Muscle of back (tissue), 11 donors: Measurements from ENCODE around the gene HEATR5A. TPM values are rescaled to one million over a fixed set of nuclear protein-coding genes. Genes with fewer than 3 reads are reported as not detected.
A peak's percentile ranks its signal among the peaks of the same experiment; 100 is the strongest.
"Not testable (repeated sequence)": the region's sequence is repeated elsewhere in the genome, so short reads cannot be mapped to it uniquely, and the experiment has no call there.

Experiments used
- DNase-seq, 3 donors: peaks; one replicate each; pipeline versions ENCODE4 v3.0.0 to v3.0.0-alpha.2; 2013
- polyA plus RNA-seq, 10 donors: library from polyadenylated mRNA; unstranded; fragments of 120-200 nt; gene quantifications; one replicate each; pipeline ENCODE4 v1.2.1, GENCODE V29; 2013; ENCODE audit not compliant: insufficient read length in 10 of 10

The HEATR5A gene
- polyA plus RNA-seq, 10 donors: 11.3 to 19.3 (median 16.2) TPM

GRCh38 chr14:31336646-31337045 lies 83.7 kb downstream of the HEATR5A start:
- no peak for DNase-seq

GRCh38 chr14:31331395-31331794 lies 89.0 kb downstream of the HEATR5A start:
- DNase-seq: not testable (repeated sequence)

GRCh38 chr14:31329876-31330521 lies 90.4 kb downstream of the HEATR5A start:
- not testable (repeated sequence) for DNase-seq

- DNase-seq: peak in 2 of 3 donors; percentile 1 to 6
These were observed 94.2 kb downstream of the HEATR5A start for GRCh38 chr14:31326111-31326510.

GRCh38 chr14:31323419-31323818 lies 96.9 kb downstream of the HEATR5A start:
- no peak for DNase-seq

GRCh38 chr14:31320922-31321766 lies 99.2 kb downstream of the HEATR5A start:
- no peak for DNase-seq

- DNase-seq: peak in 1 of 3 donors; percentile 4
These were observed 100.1 kb downstream of the HEATR5A start for GRCh38 chr14:31320216-31320615.

GRCh38 chr14:31319701-31320100 lies 100.6 kb downstream of the HEATR5A start:
- no peak for DNase-seq

GRCh38 chr14:31312934-31313333 lies 107.4 kb downstream of the HEATR5A start:
- no peak for DNase-seq

- not testable (repeated sequence) for DNase-seq
These were observed 108.0 kb downstream of the HEATR5A start for GRCh38 chr14:31312370-31312769.

GRCh38 chr14:31307618-31308017 lies 112.7 kb downstream of the HEATR5A start:
- DNase-seq: no peak

- no peak for DNase-seq
These were observed 113.2 kb downstream of the HEATR5A start for GRCh38 chr14:31307198-31307597.

GRCh38 chr14:31303654-31304053 lies 116.7 kb downstream of the HEATR5A start:
- no peak for DNase-seq

- DNase-seq: no peak
These were observed 119.5 kb downstream of the HEATR5A start for GRCh38 chr14:31300883-31301282.

- DNase-seq: no peak
These were observed 120.1 kb downstream of the HEATR5A start for GRCh38 chr14:31300296-31300695.

GRCh38 chr14:31297701-31298344 lies 122.5 kb downstream of the HEATR5A start:
- peak in 2 of 3 donors; percentile 2 to 7 for DNase-seq

- DNase-seq: no peak
These were observed 123.2 kb downstream of the HEATR5A start for GRCh38 chr14:31297112-31297511.

- DNase-seq: no peak
These were observed 125.5 kb downstream of the HEATR5A start for GRCh38 chr14:31294746-31295405.

- no peak for DNase-seq
These were observed 127.3 kb downstream of the HEATR5A start for GRCh38 chr14:31292937-31293616.

- DNase-seq: no peak
These were observed 129.1 kb downstream of the HEATR5A start for GRCh38 chr14:31291210-31291609.

GRCh38 chr14:31287294-31287972 lies 132.9 kb downstream of the HEATR5A start:
- no peak for DNase-seq
